ENCODE measurements around the gene CYB5R4.
"Not testable (repeated sequence)": the region's sequence is repeated elsewhere in the genome, so short reads cannot be mapped to it uniquely, and the experiment has no call there.

CYB5R4 gene

GRCh38 chr6:83867527-83868161, 8.2 kb downstream of the CYB5R4 start:
- no peak for DNase-seq

- no peak for DNase-seq
These were observed 9.2 kb downstream of the CYB5R4 start for GRCh38 chr6:83868639-83869038.

GRCh38 chr6:83870649-83871048, 11.2 kb downstream of the CYB5R4 start:
- no peak for DNase-seq

- no peak for DNase-seq
These were observed 13.1 kb downstream of the CYB5R4 start for GRCh38 chr6:83872386-83873118.

GRCh38 chr6:83873869-83874268, 14.4 kb downstream of the CYB5R4 start:
- DNase-seq = no peak

GRCh38 chr6:83875843-83876242, 16.4 kb downstream of the CYB5R4 start:
- DNase-seq = no peak

GRCh38 chr6:83878902-83879644, 19.6 kb downstream of the CYB5R4 start:
- DNase-seq = no peak

- no peak for DNase-seq
These were observed 20.3 kb downstream of the CYB5R4 start for GRCh38 chr6:83879746-83880145.

- DNase-seq = no peak
These were observed 23.8 kb downstream of the CYB5R4 start for GRCh38 chr6:83883240-83883639.

GRCh38 chr6:83884523-83884922, 25.0 kb downstream of the CYB5R4 start:
- no peak for DNase-seq

- DNase-seq = no peak
These were observed 26.5 kb downstream of the CYB5R4 start for GRCh38 chr6:83885984-83886383.

- DNase-seq = no peak
These were observed 30.1 kb downstream of the CYB5R4 start for GRCh38 chr6:83889621-83890020.

- no peak for DNase-seq
These were observed 31.0 kb downstream of the CYB5R4 start for GRCh38 chr6:83890520-83890919.

GRCh38 chr6:83891586-83891985, 32.1 kb downstream of the CYB5R4 start:
- DNase-seq = no peak

GRCh38 chr6:83893024-83893423, 33.5 kb downstream of the CYB5R4 start:
- no peak for DNase-seq

- DNase-seq = not testable (repeated sequence)
These were observed 37.6 kb downstream of the CYB5R4 start for GRCh38 chr6:83897094-83897493.

GRCh38 chr6:83901624-83902023, 42.1 kb downstream of the CYB5R4 start:
- no peak for DNase-seq

- no peak for DNase-seq
These were observed 44.9 kb downstream of the CYB5R4 start for GRCh38 chr6:83904395-83904794.

GRCh38 chr6:83905648-83906047, 46.2 kb downstream of the CYB5R4 start:
- no peak for DNase-seq

- DNase-seq = not testable (repeated sequence)
These were observed 48.3 kb downstream of the CYB5R4 start for GRCh38 chr6:83907623-83908390.

- no peak for DNase-seq
These were observed 49.3 kb downstream of the CYB5R4 start for GRCh38 chr6:83908813-83909212.

- no peak for DNase-seq
These were observed 51.8 kb downstream of the CYB5R4 start for GRCh38 chr6:83911278-83911677.

- DNase-seq = no peak
These were observed 55.5 kb downstream of the CYB5R4 start for GRCh38 chr6:83914953-83915352.
